ENCODE results near the gene ATRN. TPM values are rescaled to one million over a fixed set of nuclear protein-coding genes. Genes with fewer than 3 reads are reported as not detected.

ATRN gene
- total and polyA plus RNA-seq, 2 donors (not counting 1 experiment from before 2014, with no cell fraction given): 5.8 to 19.5 TPM

DNA sequence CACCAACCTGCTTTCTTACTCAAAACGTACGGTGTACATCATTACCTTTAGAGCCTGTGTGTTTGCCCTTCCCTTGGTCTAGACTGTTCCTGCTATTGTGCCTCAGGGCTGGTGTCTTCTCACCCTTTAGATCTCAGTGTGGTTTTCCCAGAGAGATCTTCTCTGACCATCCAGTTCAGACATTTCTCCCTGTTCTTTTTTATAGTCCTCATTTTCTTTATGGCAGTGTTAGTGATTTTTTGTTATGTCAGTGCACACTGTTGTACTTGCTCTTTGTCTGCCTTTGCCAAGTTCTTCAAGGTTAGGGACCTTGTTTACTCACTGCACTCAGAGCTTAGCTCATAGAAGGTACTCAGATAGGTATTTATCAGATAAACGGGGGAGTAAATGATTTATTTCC, 82.8 kb downstream of the ATRN start:
- no peak overlapping the region for H3K4me3 ChIP-seq (ENCODE audit: control extremely low read depth in 1 of 5, extremely low read depth in 1 of 5, insufficient read depth in 1 of 5, low read depth in 2 of 5, low read length in 4 of 5)
- DNase-seq: no peak
- ChIA-PET CTCF (no interaction called here), POLR2A (no interaction called here)
- H4K20me1 ChIP-seq (ENCODE audit: control insufficient read depth, insufficient read depth, low read length, poor library complexity, severe bottlenecking): no peaks in the 10 kb centered on the region
- H3K27ac ChIP-seq (ENCODE audit: low read length in 2 of 2): no peak overlapping the region
- no peaks in the 10 kb centered on the region for H3K4me1 ChIP-seq (ENCODE audit: control insufficient read depth in 2 of 2, insufficient read depth in 2 of 2, low read length in 2 of 2)
- H3K27me3 Mint-ChIP-seq: no peaks in the 10 kb centered on the region
- ATAC-seq (ENCODE audit: low read depth): no peak
- H3K4me3 Mint-ChIP-seq: no peak overlapping the region
- H3K4me1 Mint-ChIP-seq: no peaks in the 10 kb centered on the region
- H3K9me3 ChIP-seq (ENCODE audit: control extremely low read depth in 1 of 3, control insufficient read depth in 2 of 3, insufficient read depth in 1 of 3, low read length in 2 of 3): no peaks in the 10 kb centered on the region
- H3K9ac ChIP-seq (ENCODE audit: low read length): no peak overlapping the region
- H3K4me2 ChIP-seq (replicated peaks; ENCODE audit: low read depth, low read length, poor library complexity, severe bottlenecking): no peak overlapping the region
- no peak for TF ChIP-seq EZH2 (IDR thresholded peaks at IDR 0.05; ENCODE audit: borderline replicate concordance, insufficient read depth, low read depth, low read length, poor library complexity, severe bottlenecking)
- TF ChIP-seq, protein P1, sequence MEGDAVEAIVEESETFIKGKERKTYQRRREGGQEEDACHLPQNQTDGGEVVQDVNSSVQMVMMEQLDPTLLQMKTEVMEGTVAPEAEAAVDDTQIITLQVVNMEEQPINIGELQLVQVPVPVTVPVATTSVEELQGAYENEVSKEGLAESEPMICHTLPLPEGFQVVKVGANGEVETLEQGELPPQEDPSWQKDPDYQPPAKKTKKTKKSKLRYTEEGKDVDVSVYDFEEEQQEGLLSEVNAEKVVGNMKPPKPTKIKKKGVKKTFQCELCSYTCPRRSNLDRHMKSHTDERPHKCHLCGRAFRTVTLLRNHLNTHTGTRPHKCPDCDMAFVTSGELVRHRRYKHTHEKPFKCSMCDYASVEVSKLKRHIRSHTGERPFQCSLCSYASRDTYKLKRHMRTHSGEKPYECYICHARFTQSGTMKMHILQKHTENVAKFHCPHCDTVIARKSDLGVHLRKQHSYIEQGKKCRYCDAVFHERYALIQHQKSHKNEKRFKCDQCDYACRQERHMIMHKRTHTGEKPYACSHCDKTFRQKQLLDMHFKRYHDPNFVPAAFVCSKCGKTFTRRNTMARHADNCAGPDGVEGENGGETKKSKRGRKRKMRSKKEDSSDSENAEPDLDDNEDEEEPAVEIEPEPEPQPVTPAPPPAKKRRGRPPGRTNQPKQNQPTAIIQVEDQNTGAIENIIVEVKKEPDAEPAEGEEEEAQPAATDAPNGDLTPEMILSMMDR (IDR thresholded peaks at IDR 0.05): no peak
- peaks cover 0 to 23% of the 10 kb centered on the region in 2 experiments for H3K36me3 ChIP-seq (replicated peaks in 1 of 2; ENCODE audit: control extremely low read depth in 1 of 2, control insufficient read depth in 1 of 2, extremely low read depth in 1 of 2, insufficient read depth in 2 of 2, low read length in 1 of 2)
- no peaks in the 10 kb centered on the region for H3K9me3 Mint-ChIP-seq (ENCODE audit: insufficient read depth)
- no peaks in the 10 kb centered on the region for H3K27me3 ChIP-seq (replicated peaks in 1 of 4; ENCODE audit: control extremely low read depth in 1 of 4, control insufficient read depth in 3 of 4, insufficient read depth in 4 of 4, low read length in 3 of 4)
- H2AFZ ChIP-seq (ENCODE audit: insufficient read depth, low read depth, low read length, poor library complexity, severe bottlenecking): no peak overlapping the region
- intact Hi-C loops (cut with micrococcal nuclease): no loop called here
- H3K27ac Mint-ChIP-seq: no peak overlapping the region
- no peaks in the 10 kb centered on the region for H3K79me2 ChIP-seq (ENCODE audit: control insufficient read depth, insufficient read depth, low read length)
- WGBS (ENCODE audit: insufficient coverage): 38% methylated on average over 2 of the region's 3 CpGs

DNA sequence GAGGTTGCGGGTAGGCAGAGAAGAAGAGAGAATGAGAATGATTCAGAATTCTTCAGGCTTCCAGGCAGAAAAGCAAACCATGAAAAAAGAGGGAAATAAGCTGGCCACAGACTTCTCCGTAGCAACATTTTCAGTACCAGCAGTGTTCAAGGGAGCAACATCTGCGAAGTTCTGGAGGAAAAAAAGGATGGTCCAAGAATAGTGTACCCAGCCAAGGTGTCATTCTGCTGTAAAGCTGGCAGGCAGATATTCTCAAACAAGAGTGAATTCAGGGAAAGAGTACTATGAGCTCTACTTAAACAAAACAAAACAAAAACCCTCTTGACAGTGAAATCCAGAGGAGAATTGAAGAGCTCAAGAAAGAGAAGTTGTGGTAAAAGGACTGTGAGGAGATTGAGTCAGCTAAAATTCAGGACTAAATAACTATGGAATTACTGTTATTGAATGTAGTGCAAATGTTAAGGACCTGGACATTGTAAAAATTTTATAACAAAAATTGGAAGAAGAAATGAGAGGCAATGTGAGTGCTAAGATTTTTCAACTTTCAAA, 86.5 kb downstream of the ATRN start:
- no peaks in the 10 kb centered on the region for H3K27me3 ChIP-seq (replicated peaks in 1 of 4; ENCODE audit: control extremely low read depth in 1 of 4, control insufficient read depth in 3 of 4, insufficient read depth in 4 of 4, low read length in 3 of 4)
- DNase-seq (no peak), ATAC-seq (ENCODE audit: low read depth) (no peak)
- CTCF ChIA-PET: no interaction called here
- Mint-ChIP-seq H3K27ac (no peak overlapping the region), H3K27me3 (no peaks in the 10 kb centered on the region), H3K4me3 (no peak overlapping the region), H3K4me1 (peaks cover 9% of the 10 kb centered on the region), H3K9me3 (ENCODE audit: insufficient read depth) (no peaks in the 10 kb centered on the region)
- peaks cover 0 to 7% of the 10 kb centered on the region in 2 donors for H3K4me1 ChIP-seq (ENCODE audit: control insufficient read depth in 2 of 2, insufficient read depth in 2 of 2, low read length in 2 of 2)
- POLR2A ChIA-PET: no interaction called here
- TF ChIP-seq EZH2 (IDR thresholded peaks at IDR 0.05; ENCODE audit: borderline replicate concordance, insufficient read depth, low read depth, low read length, poor library complexity, severe bottlenecking): no peak
- TF ChIP-seq, protein P1 (IDR thresholded peaks at IDR 0.05): no peak
- 33% methylated on average over 2 of the region's 3 CpGs for WGBS (ENCODE audit: insufficient coverage)
- no peak overlapping the region for H2AFZ ChIP-seq (ENCODE audit: insufficient read depth, low read depth, low read length, poor library complexity, severe bottlenecking)
- H3K4me3 ChIP-seq (ENCODE audit: control extremely low read depth in 1 of 5, extremely low read depth in 1 of 5, insufficient read depth in 1 of 5, low read depth in 2 of 5, low read length in 4 of 5): no peak overlapping the region
- H3K36me3 ChIP-seq (replicated peaks in 1 of 2; ENCODE audit: control extremely low read depth in 1 of 2, control insufficient read depth in 1 of 2, extremely low read depth in 1 of 2, insufficient read depth in 2 of 2, low read length in 1 of 2): peaks cover 0 to 15% of the 10 kb centered on the region in 2 experiments
- no peaks in the 10 kb centered on the region for H4K20me1 ChIP-seq (ENCODE audit: control insufficient read depth, insufficient read depth, low read length, poor library complexity, severe bottlenecking)
- no peak overlapping the region for H3K4me2 ChIP-seq (replicated peaks; ENCODE audit: low read depth, low read length, poor library complexity, severe bottlenecking)
- no peak overlapping the region for H3K9ac ChIP-seq (ENCODE audit: low read length)
- H3K79me2 ChIP-seq (ENCODE audit: control insufficient read depth, insufficient read depth, low read length): no peaks in the 10 kb centered on the region
- intact Hi-C loops (cut with micrococcal nuclease): no loop called here
- H3K27ac ChIP-seq (ENCODE audit: low read length in 2 of 2): no peak overlapping the region
- H3K9me3 ChIP-seq (ENCODE audit: control extremely low read depth in 1 of 3, control insufficient read depth in 2 of 3, insufficient read depth in 1 of 3, low read length in 2 of 3): no peaks in the 10 kb centered on the region

Measured in B cell (primary cell).